Subcutaneous abdominal adipose tissue (tissue), 5 donors: ENCODE measurements around the gene SIX6.

ENCODE experiments used
- H3K27ac ChIP-seq: one replicate; pipeline ENCODE4 v1.7.0; 2013; ENCODE audit warnings: low read depth, mild to moderate bottlenecking, inconsistent platforms, low read length, moderate library complexity
- H3K27me3 ChIP-seq, 5 donors: one replicate each; pipeline ENCODE4 v1.7.0; 2013; ENCODE audit warnings: low read length in 5 of 5, inconsistent platforms in 1 of 5; ENCODE audit not compliant: control insufficient read depth in 5 of 5, insufficient read depth in 4 of 5
- H3K36me3 ChIP-seq, 5 donors: one replicate each; pipeline ENCODE4 v1.7.0; 2013; ENCODE audit warnings: low read length in 5 of 5; ENCODE audit not compliant: control insufficient read depth in 5 of 5, insufficient read depth in 5 of 5
- H3K4me1 ChIP-seq, 5 donors: one replicate each; pipeline ENCODE4 v1.7.0; 2013; ENCODE audit warnings: low read length in 5 of 5, mild to moderate bottlenecking in 3 of 5, moderate library complexity in 1 of 5; ENCODE audit not compliant: control insufficient read depth in 5 of 5, insufficient read depth in 5 of 5
- H3K4me3 ChIP-seq, 5 donors: one replicate each; pipeline ENCODE4 v1.7.0; 2013; ENCODE audit warnings: low read length in 5 of 5, low read depth in 1 of 5
- H3K9ac ChIP-seq, 5 donors: one replicate each; pipeline ENCODE4 v1.7.0; 2013; ENCODE audit warnings: low read length in 5 of 5, mild to moderate bottlenecking in 4 of 5, moderate library complexity in 3 of 5
- H3K9me3 ChIP-seq, 5 donors: one replicate each; pipeline ENCODE4 v1.7.0; 2013; ENCODE audit warnings: low read length in 5 of 5; ENCODE audit not compliant: control insufficient read depth in 5 of 5
- donor health status: healthy.
- donor health status: healthy.
- donor health status: healthy.
- donor health status: healthy.
- donor health status: healthy.

Gene SIX6

DNA sequence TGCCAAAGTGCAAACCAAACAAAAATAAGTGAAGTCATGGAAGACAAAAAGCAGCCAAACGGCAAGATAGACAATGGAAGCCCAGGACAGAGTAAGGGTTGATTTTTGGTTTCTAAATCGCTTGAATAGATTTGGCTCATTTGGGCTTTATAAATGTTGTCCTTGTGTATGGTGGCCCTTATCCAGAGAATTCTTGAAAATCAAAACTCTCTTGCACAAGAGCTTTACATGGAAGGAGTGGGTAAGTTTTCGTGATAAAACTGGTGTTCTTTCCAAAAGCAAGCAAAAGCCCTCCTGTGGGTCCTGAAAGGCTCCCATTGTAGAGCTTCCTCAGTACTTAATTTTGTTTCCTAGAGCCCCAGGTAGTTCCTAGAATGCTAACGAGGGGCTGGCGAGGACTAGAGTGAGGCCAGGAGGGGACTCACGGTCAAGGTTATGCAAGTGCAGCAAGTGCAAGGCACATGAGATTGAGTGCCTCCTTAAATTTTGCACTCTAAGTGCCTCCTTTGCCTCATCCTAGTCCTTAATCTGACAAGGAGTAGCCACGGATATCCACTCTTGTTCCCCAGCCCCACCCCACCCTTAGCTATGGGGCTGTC, 4.1 kb downstream of the SIX6 start:
- peaks cover 0 to 50% (median 40%) of the 10 kb centered on the region in 5 donors for H3K4me1 ChIP-seq
- no peak overlapping the region for H3K4me3 ChIP-seq
- H3K27me3 ChIP-seq = peaks cover 46 to 79% (median 69%) of the 10 kb centered on the region in 5 donors

GRCh38 chr14:60514378-60514740, 5.4 kb downstream of the SIX6 start:
- Histone ChIP-seq H3K36me3 (no peaks in the 10 kb centered on the region), H3K4me1 (peaks cover 0 to 42% (median 30%) of the 10 kb centered on the region in 5 donors), H3K9ac (no peak overlapping the region), H3K27ac (no peak overlapping the region), H3K4me3 (peak overlapping the region; percentile 36 to 57 (median 39)), H3K27me3 (peaks cover 40 to 69% (median 63%) of the 10 kb centered on the region in 5 donors), H3K9me3 (peaks cover 0 to 4% (median 2%) of the 10 kb centered on the region in 5 donors)

More for the DNA sequence above, 4.1 kb downstream of the SIX6 start:
- Histone ChIP-seq H3K27ac (no peak overlapping the region), H3K9me3 (peaks cover 0 to 4% (median 2%) of the 10 kb centered on the region in 5 donors), H3K9ac (no peak overlapping the region), H3K36me3 (no peaks in the 10 kb centered on the region)

GRCh38 chr14:60514741-60515491, 6.0 kb downstream of the SIX6 start:
- H3K4me1 ChIP-seq = peaks cover 0 to 36% (median 25%) of the 10 kb centered on the region in 5 donors
- no peaks in the 10 kb centered on the region for H3K36me3 ChIP-seq
- peaks cover 0 to 4% (median 2%) of the 10 kb centered on the region in 5 donors for H3K9me3 ChIP-seq
- no peak overlapping the region for H3K9ac ChIP-seq
- H3K27ac ChIP-seq = no peak overlapping the region
- H3K27me3 ChIP-seq = peaks cover 35 to 63% (median 58%) of the 10 kb centered on the region in 5 donors
- H3K4me3 ChIP-seq = peak overlapping the region; percentile 36 to 57 (median 39)

DNA sequence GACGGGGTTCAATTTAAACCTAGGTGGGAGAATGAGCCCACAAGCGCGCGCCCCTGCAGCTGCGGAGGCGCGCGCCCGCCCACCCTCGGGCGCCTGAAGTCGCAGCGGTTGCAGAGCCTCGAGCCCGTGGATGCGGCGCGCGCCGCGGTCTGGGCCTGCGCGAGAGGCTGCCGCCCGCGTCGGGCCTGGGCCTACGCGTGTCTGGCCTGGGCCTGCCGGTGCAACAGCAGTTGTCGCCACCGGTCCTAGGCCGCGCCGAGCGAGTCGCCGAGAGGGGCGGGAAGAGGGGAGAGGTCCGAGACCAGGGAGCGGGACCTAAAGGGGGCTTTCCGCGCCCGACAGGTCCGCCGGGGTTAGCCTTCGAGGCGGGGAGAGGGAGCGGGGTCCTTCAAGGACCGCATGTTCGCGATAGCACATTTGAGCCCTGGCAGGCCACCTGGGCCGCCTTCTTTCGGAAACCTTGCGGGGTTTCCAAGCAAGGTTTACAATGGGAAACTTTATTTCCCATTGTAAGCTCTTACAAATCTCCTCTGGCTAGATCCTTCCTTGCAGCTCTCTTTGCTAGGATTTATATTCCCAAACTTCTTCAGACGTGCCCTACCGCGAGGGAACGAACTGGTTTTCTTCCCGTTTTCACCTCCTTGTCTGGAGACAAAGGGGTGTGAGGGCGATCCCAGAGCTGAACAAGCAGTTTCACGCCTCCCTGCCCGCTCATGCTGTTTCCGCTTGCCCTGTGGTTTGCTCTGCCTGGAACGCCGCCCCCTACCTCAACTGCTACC, 6.8 kb downstream of the SIX6 start:
- Histone ChIP-seq H3K4me3 (peak overlapping the region in 2 of 5 donors; percentile 39 to 57), H3K27me3 (peaks cover 29 to 56% (median 50%) of the 10 kb centered on the region in 5 donors)

DNA sequence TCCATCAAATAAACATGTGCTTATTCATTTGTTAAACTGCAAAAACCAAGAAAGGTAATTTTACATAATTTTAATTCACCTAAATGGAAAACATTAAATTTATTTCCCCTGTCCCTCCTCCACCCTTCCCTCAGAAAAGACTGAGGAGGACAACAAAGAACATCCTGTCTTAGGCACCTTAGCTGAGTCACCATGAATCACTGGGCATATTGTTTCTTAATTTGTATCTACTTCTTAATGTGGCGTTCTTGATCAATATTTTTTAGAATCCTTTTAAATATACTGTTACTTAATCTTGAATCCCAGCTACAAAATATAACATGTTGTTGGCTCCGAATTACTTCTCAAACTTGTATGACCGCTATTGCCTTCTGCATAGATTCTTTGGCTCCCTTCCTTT, 23.5 kb downstream of the SIX6 start:
- Histone ChIP-seq H3K4me3 (no peak overlapping the region), H3K27me3 (peaks cover 0 to 6% (median 3%) of the 10 kb centered on the region in 5 donors), H3K9ac (no peak overlapping the region), H3K36me3 (no peaks in the 10 kb centered on the region), H3K27ac (no peak overlapping the region), H3K4me1 (no peaks in the 10 kb centered on the region), H3K9me3 (no peaks in the 10 kb centered on the region)

More for the DNA sequence above, 6.8 kb downstream of the SIX6 start:
- Histone ChIP-seq H3K9me3 (peaks cover 0 to 4% (median 2%) of the 10 kb centered on the region in 5 donors), H3K36me3 (no peaks in the 10 kb centered on the region), H3K4me1 (peaks cover 0 to 29% (median 17%) of the 10 kb centered on the region in 5 donors), H3K9ac (no peak overlapping the region), H3K27ac (no peak overlapping the region)

- Histone ChIP-seq H3K36me3 (no peaks in the 10 kb centered on the region), H3K4me3 (no peak overlapping the region), H3K4me1 (no peaks in the 10 kb centered on the region), H3K27me3 (peaks cover 0 to 2% (median 0%) of the 10 kb centered on the region in 5 donors), H3K9ac (no peak overlapping the region), H3K27ac (no peak overlapping the region), H3K9me3 (peaks cover 0 to 11% (median 6%) of the 10 kb centered on the region in 5 donors)
Measured at GRCh38 chr14:60537663-60538062, 28.7 kb downstream of the SIX6 start.

DNA sequence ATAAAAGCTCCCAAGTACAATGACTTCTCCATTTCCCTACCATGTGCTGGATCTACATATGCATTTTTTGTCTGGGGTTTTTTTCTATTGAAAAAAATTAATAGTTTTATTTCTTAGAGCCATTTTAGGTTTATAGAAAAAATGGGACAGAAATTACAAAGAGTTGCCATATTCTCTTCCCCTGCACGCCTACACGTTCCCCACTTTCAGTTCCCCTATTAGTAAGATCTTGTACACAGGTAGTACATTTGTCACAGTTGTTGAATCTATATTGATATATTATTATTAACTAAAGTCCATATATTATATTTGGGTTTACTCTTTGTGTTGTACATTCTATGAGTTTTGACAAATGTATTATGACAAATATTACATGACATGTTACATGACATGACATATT, 35.7 kb downstream of the SIX6 start:
- Histone ChIP-seq H3K9ac (no peak overlapping the region), H3K4me1 (no peaks in the 10 kb centered on the region), H3K9me3 (peaks cover 0 to 20% (median 15%) of the 10 kb centered on the region in 5 donors), H3K27me3 (no peaks in the 10 kb centered on the region), H3K4me3 (no peak overlapping the region), H3K36me3 (no peaks in the 10 kb centered on the region), H3K27ac (no peak overlapping the region)

GRCh38 chr14:60553808-60554207, 44.9 kb downstream of the SIX6 start:
- peaks cover 0 to 10% (median 3%) of the 10 kb centered on the region in 5 donors for H3K4me1 ChIP-seq
- no peaks in the 10 kb centered on the region for H3K36me3 ChIP-seq
- peaks cover 0 to 4% (median 0%) of the 10 kb centered on the region in 5 donors for H3K9me3 ChIP-seq
- H3K4me3 ChIP-seq = no peak overlapping the region
- H3K9ac ChIP-seq = no peak overlapping the region
- peaks cover 0 to 3% (median 0%) of the 10 kb centered on the region in 5 donors for H3K27me3 ChIP-seq
- H3K27ac ChIP-seq = no peak overlapping the region

DNA sequence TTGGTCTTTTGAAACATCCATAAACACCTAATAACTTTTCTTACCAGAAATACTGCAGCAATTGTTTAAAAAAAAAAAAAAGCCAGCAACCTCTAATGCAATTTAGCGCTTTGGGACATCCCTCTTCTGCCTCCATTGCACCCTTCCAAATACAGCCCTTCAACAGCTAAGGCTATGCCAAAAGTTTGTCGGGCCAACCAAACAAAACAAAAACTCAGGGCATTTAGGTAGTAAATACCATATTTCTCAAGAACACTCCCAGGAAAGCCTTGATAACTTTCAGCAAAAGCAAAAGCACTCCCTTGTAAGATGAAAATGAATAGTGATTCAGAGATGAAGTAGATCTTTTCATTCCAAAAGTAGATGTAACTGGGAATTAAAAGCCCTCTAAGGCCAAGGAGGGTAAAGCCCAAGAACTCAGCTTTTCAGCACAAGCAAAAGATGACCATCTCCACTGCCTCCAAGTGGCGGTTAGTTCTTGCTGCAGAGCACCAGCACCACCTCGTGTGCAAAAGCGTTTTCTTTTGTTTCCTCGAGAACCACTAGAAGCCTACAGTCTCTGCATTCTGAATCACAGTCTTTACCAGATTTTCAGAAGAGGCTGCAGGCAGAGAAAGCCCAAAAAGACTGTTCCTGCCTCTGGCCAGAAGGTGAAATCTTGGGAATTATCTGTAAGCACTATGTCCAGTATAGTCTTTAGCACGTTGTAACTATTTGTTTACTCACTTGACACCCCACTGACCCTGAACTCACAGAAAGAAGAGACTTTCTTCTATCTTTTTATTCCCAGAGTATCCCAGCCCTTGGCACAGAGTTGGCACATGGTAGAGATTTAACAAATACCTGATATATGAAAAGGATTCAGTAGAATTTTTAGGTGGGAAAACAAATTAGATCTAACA, 53.1 kb downstream of the SIX6 start:
- H3K36me3 ChIP-seq = no peaks in the 10 kb centered on the region

More for the DNA sequence above, 53.1 kb downstream of the SIX6 start:
- no peaks in the 10 kb centered on the region for H3K27me3 ChIP-seq
- no peak overlapping the region for H3K9ac ChIP-seq
- peaks cover 1 to 39% (median 18%) of the 10 kb centered on the region in 5 donors for H3K4me1 ChIP-seq
- no peaks in the 10 kb centered on the region for H3K9me3 ChIP-seq
- no peak overlapping the region for H3K4me3 ChIP-seq
- H3K27ac ChIP-seq = no peak overlapping the region
